ENCODE measurements around the gene ILF3. TPM values are rescaled to one million over a fixed set of nuclear protein-coding genes. Genes with fewer than 3 reads are reported as not detected.

Gene ILF3
- total and polyA plus RNA-seq, 2 experiments from 2014 or later = 573 to 616 TPM

- DNase-seq (ENCODE audit: low spot score) = no peak
- H4K20me1 ChIP-seq (replicated peaks; ENCODE audit: insufficient read depth) = peaks cover 53% of the 10 kb centered on the region
- no peak; the same call in 1 of the 2 replicates for TF ChIP-seq POLR2AphosphoS5 (IDR thresholded peaks at IDR 0.05; ENCODE audit: low read depth)
- TF ChIP-seq STAT1 (IDR thresholded peaks at IDR 0.05; ENCODE audit: unreplicated experiment) = no peak
- no peak for TF ChIP-seq NANOG (IDR thresholded peaks at IDR 0.05; ENCODE audit: borderline replicate concordance)
- no peak for TF ChIP-seq CTCF (conservative IDR thresholded peaks at IDR 0.05; ENCODE audit: low read depth in 2 of 2)
- no peak for TF ChIP-seq JUNB (IDR thresholded peaks at IDR 0.05; ENCODE audit: unreplicated experiment)
- TF ChIP-seq EZH2 (IDR thresholded peaks at IDR 0.05; ENCODE audit: low read depth, unreplicated experiment) = no peak
- TF ChIP-seq, protein P1, sequence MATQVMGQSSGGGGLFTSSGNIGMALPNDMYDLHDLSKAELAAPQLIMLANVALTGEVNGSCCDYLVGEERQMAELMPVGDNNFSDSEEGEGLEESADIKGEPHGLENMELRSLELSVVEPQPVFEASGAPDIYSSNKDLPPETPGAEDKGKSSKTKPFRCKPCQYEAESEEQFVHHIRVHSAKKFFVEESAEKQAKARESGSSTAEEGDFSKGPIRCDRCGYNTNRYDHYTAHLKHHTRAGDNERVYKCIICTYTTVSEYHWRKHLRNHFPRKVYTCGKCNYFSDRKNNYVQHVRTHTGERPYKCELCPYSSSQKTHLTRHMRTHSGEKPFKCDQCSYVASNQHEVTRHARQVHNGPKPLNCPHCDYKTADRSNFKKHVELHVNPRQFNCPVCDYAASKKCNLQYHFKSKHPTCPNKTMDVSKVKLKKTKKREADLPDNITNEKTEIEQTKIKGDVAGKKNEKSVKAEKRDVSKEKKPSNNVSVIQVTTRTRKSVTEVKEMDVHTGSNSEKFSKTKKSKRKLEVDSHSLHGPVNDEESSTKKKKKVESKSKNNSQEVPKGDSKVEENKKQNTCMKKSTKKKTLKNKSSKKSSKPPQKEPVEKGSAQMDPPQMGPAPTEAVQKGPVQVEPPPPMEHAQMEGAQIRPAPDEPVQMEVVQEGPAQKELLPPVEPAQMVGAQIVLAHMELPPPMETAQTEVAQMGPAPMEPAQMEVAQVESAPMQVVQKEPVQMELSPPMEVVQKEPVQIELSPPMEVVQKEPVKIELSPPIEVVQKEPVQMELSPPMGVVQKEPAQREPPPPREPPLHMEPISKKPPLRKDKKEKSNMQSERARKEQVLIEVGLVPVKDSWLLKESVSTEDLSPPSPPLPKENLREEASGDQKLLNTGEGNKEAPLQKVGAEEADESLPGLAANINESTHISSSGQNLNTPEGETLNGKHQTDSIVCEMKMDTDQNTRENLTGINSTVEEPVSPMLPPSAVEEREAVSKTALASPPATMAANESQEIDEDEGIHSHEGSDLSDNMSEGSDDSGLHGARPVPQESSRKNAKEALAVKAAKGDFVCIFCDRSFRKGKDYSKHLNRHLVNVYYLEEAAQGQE (IDR thresholded peaks at IDR 0.05; ENCODE audit: unreplicated experiment) = no peak
- TF ChIP-seq ZNF331 (CRISPR knock-in tag; IDR thresholded peaks at IDR 0.05; ENCODE audit: low read depth) = no peak
- TF ChIP-seq CREB1 (CRISPR knock-in tag; IDR thresholded peaks at IDR 0.05; ENCODE audit: low read depth) = no peak
- TF ChIP-seq ZNF114 (CRISPR knock-in tag; IDR thresholded peaks at IDR 0.05) = no peak
- TF ChIP-seq, protein P2, sequence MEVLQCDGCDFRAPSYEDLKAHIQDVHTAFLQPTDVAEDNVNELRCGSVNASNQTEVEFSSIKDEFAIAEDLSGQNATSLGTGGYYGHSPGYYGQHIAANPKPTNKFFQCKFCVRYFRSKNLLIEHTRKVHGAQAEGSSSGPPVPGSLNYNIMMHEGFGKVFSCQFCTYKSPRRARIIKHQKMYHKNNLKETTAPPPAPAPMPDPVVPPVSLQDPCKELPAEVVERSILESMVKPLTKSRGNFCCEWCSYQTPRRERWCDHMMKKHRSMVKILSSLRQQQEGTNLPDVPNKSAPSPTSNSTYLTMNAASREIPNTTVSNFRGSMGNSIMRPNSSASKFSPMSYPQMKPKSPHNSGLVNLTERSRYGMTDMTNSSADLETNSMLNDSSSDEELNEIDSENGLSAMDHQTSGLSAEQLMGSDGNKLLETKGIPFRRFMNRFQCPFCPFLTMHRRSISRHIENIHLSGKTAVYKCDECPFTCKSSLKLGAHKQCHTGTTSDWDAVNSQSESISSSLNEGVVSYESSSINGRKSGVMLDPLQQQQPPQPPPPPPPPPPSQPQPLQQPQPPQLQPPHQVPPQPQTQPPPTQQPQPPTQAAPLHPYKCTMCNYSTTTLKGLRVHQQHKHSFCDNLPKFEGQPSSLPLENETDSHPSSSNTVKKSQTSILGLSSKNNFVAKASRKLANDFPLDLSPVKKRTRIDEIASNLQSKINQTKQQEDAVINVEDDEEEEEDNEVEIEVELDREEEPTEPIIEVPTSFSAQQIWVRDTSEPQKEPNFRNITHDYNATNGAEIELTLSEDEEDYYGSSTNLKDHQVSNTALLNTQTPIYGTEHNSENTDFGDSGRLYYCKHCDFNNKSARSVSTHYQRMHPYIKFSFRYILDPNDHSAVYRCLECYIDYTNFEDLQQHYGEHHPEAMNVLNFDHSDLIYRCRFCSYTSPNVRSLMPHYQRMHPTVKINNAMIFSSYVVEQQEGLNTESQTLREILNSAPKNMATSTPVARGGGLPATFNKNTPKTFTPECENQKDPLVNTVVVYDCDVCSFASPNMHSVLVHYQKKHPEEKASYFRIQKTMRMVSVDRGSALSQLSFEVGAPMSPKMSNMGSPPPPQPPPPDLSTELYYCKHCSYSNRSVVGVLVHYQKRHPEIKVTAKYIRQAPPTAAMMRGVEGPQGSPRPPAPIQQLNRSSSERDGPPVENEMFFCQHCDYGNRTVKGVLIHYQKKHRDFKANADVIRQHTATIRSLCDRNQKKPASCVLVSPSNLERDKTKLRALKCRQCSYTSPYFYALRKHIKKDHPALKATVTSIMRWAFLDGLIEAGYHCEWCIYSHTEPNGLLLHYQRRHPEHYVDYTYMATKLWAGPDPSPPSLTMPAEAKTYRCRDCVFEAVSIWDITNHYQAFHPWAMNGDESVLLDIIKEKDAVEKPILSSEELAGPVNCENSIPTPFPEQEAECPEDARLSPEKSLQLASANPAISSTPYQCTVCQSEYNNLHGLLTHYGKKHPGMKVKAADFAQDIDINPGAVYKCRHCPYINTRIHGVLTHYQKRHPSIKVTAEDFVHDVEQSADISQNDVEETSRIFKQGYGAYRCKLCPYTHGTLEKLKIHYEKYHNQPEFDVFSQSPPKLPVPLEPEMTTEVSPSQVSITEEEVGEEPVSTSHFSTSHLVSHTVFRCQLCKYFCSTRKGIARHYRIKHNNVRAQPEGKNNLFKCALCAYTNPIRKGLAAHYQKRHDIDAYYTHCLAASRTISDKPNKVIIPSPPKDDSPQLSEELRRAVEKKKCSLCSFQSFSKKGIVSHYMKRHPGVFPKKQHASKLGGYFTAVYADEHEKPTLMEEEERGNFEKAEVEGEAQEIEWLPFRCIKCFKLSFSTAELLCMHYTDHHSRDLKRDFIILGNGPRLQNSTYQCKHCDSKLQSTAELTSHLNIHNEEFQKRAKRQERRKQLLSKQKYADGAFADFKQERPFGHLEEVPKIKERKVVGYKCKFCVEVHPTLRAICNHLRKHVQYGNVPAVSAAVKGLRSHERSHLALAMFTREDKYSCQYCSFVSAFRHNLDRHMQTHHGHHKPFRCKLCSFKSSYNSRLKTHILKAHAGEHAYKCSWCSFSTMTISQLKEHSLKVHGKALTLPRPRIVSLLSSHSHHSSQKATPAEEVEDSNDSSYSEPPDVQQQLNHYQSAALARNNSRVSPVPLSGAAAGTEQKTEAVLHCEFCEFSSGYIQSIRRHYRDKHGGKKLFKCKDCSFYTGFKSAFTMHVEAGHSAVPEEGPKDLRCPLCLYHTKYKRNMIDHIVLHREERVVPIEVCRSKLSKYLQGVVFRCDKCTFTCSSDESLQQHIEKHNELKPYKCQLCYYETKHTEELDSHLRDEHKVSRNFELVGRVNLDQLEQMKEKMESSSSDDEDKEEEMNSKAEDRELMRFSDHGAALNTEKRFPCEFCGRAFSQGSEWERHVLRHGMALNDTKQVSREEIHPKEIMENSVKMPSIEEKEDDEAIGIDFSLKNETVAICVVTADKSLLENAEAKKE (CRISPR knock-in tag; IDR thresholded peaks at IDR 0.05) = no peak
- no peak for TF ChIP-seq EZH2phosphoT487 (IDR thresholded peaks at IDR 0.05; ENCODE audit: unreplicated experiment)
- no peak for TF ChIP-seq ETS1 (IDR thresholded peaks at IDR 0.05)
- Mint-ChIP-seq H3K27me3 (ENCODE audit: insufficient read depth, low read depth, poor library complexity) (peaks cover 48% of the 10 kb centered on the region), H3K4me3 (no peak overlapping the region), H3K9me3 (no peaks in the 10 kb centered on the region; the same call in none of the 3 replicates), H3K4me1 (peaks cover 20% of the 10 kb centered on the region), H3K36me3 (ENCODE audit: low read depth) (peaks cover 68% of the 10 kb centered on the region), H3K27ac (peak overlapping the region; percentile 85; the same call in 1 of the 2 replicates)
- peaks cover 13% of the 10 kb centered on the region for H3K79me2 ChIP-seq (replicated peaks; ENCODE audit: insufficient read depth)
- no peak for ATAC-seq
- peaks cover 5% of the 10 kb centered on the region; the same call in 1 of the 2 replicates for H3K4me1 ChIP-seq (ENCODE audit: insufficient read depth)
- no peaks in the 10 kb centered on the region for H3K27me3 ChIP-seq (ENCODE audit: insufficient read depth)
- H3K9me2 ChIP-seq (ENCODE audit: insufficient read depth) = no peaks in the 10 kb centered on the region
- H2AFZ ChIP-seq = no peak overlapping the region
- H3K27ac ChIP-seq (ENCODE audit: low read depth) = no peak overlapping the region
- no peak overlapping the region for H3K4me2 ChIP-seq
- H3F3A ChIP-seq (replicated peaks; ENCODE audit: low read depth) = peaks cover 73% of the 10 kb centered on the region
- H3K4me3 ChIP-seq = no peak overlapping the region
- peaks cover 49% of the 10 kb centered on the region for H3K36me3 ChIP-seq (ENCODE audit: insufficient read depth)
These were observed 37.2 kb downstream of the ILF3 start for GRCh38 chr19:10691178-10691881.
